ENCODE results near the gene SLC6A18. TPM values are rescaled to one million over a fixed set of nuclear protein-coding genes. Genes with fewer than 3 reads are reported as not detected.

The SLC6A18 gene
- total RNA-seq, 1 experiment from 2014 or later, result not detected

DNA sequence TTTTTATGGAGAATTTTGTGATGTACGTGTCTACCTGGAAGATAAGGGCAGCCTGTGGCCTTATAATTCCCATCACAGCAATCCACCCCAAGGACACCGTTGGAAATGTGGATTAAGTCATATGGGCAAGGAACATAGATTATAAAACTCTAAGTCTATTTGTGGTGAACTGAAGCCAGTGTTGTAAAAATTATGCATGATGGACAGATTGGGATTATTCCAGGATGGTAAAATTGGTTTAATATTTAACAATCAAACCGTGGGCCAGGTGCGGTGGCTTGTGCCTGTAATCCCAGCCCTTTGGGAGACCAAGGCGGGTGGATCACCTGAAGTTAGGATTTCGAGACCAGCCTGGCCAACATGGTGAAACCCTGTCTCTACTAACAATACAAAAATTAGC is 36.7 kb upstream of the SLC6A18 start:
- intact Hi-C loops (cut with micrococcal nuclease; ENCODE audit: unreplicated experiment), result no loop called here
- Mint-ChIP-seq H3K9me3 (ENCODE audit: low read depth, unreplicated experiment) (no peaks in the 10 kb centered on the region), H3K27me3 (ENCODE audit: unreplicated experiment) (peaks cover 71% of the 10 kb centered on the region), H3K4me3 (ENCODE audit: low read depth, unreplicated experiment) (no peak overlapping the region), H3K36me3 (ENCODE audit: insufficient read depth, unreplicated experiment) (no peaks in the 10 kb centered on the region), H3K27ac (ENCODE audit: unreplicated experiment) (no peak overlapping the region), H3K4me1 (ENCODE audit: low read depth, unreplicated experiment) (peaks cover 11% of the 10 kb centered on the region)
- DNase-seq, result no peak
- no peak for TF ChIP-seq CTCF (IDR thresholded peaks at IDR 0.05; ENCODE audit: unreplicated experiment)
- CTCF ChIA-PET, result interaction anchor here (0.6 kb wide), 1 partner anchor 100 kb away, joined by 5 read pairs; no protein-coding TSS in a partner anchor
- BruUV-seq (replicated peaks), result no TSS peak

GRCh38 chr5:1189269-1189668 is 35.9 kb upstream of the SLC6A18 start:
- intact Hi-C loops (cut with micrococcal nuclease; ENCODE audit: unreplicated experiment), result no loop called here
- H3K4me1 Mint-ChIP-seq (ENCODE audit: low read depth, unreplicated experiment), result peaks cover 11% of the 10 kb centered on the region
- H3K4me3 Mint-ChIP-seq (ENCODE audit: low read depth, unreplicated experiment), result no peak overlapping the region
- H3K36me3 Mint-ChIP-seq (ENCODE audit: insufficient read depth, unreplicated experiment), result no peaks in the 10 kb centered on the region
- H3K27me3 Mint-ChIP-seq (ENCODE audit: unreplicated experiment), result peaks cover 71% of the 10 kb centered on the region
- no peak for DNase-seq
- H3K9me3 Mint-ChIP-seq (ENCODE audit: low read depth, unreplicated experiment), result no peaks in the 10 kb centered on the region
- no peak for TF ChIP-seq CTCF (IDR thresholded peaks at IDR 0.05; ENCODE audit: unreplicated experiment)
- no peak overlapping the region for H3K27ac Mint-ChIP-seq (ENCODE audit: unreplicated experiment)
- CTCF ChIA-PET, result interaction anchor here (0.6 kb wide), 1 partner anchor 99 kb away, joined by 5 read pairs; no protein-coding TSS in a partner anchor
- no TSS peak for BruUV-seq (replicated peaks)

DNA sequence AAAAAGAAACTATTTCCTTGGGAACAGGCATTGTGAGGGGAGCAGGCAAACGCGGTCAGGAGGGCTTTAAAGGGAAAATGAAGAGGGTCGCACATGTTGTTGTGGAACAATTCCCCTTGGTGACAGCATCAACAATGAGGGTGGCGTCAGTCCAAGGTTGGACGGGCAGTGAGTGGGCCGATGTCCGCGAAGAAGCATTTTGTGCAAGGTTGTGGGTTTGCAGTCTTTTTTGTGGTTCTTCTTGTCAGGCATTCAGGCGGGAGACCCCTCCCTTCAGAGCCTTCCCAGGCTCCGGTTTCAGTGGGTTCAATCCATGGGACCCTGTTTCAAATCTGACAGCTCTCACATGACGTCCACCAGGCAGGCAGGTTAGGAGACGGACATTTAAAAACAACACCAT is 34.9 kb upstream of the SLC6A18 start:
- CTCF ChIA-PET, result interaction anchor here (0.7 kb wide), 1 partner anchor 40 kb away, joined by 3 read pairs; no protein-coding TSS in a partner anchor
- H3K4me3 Mint-ChIP-seq (ENCODE audit: low read depth, unreplicated experiment), result no peak overlapping the region
- H3K27me3 Mint-ChIP-seq (ENCODE audit: unreplicated experiment), result peaks cover 71% of the 10 kb centered on the region
- H3K9me3 Mint-ChIP-seq (ENCODE audit: low read depth, unreplicated experiment), result no peaks in the 10 kb centered on the region
- H3K27ac Mint-ChIP-seq (ENCODE audit: unreplicated experiment), result no peak overlapping the region
- peaks cover 11% of the 10 kb centered on the region for H3K4me1 Mint-ChIP-seq (ENCODE audit: low read depth, unreplicated experiment)
- DNase-seq, result no peak
- no peaks in the 10 kb centered on the region for H3K36me3 Mint-ChIP-seq (ENCODE audit: insufficient read depth, unreplicated experiment)
- TF ChIP-seq CTCF (IDR thresholded peaks at IDR 0.05; ENCODE audit: unreplicated experiment), result no peak
- no TSS peak for BruUV-seq (replicated peaks)
- intact Hi-C loops (cut with micrococcal nuclease; ENCODE audit: unreplicated experiment), result no loop called here

DNA sequence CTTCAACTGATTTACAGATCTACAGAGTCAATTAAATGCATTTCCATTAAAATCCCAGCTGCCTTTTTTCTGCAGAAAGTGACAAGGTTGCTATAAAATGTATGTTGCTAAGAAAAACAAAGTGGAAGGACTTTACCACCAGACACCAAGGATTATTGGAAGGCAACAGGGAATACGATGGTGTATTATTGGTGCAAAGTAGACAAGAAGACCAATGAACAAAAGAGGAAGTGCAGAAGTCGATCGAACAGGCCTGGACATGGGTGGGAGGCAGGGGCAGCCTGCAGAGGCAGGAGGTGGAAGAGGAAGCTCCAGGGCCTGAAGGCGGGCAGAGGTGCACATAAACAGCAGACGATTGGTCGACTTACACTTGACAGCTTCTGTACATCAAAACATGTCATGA is 34.3 kb upstream of the SLC6A18 start:
- Mint-ChIP-seq H3K27ac (ENCODE audit: unreplicated experiment) (no peak overlapping the region), H3K36me3 (ENCODE audit: insufficient read depth, unreplicated experiment) (no peaks in the 10 kb centered on the region), H3K9me3 (ENCODE audit: low read depth, unreplicated experiment) (no peaks in the 10 kb centered on the region), H3K27me3 (ENCODE audit: unreplicated experiment) (peaks cover 65% of the 10 kb centered on the region), H3K4me1 (ENCODE audit: low read depth, unreplicated experiment) (peaks cover 8% of the 10 kb centered on the region), H3K4me3 (ENCODE audit: low read depth, unreplicated experiment) (no peak overlapping the region)
- no peak for DNase-seq
- CTCF ChIA-PET, result no interaction called here
- TF ChIP-seq CTCF (IDR thresholded peaks at IDR 0.05; ENCODE audit: unreplicated experiment), result no peak
- BruUV-seq (replicated peaks), result no TSS peak
- intact Hi-C loops (cut with micrococcal nuclease; ENCODE audit: unreplicated experiment), result no loop called here
